ENCODE measurements around the gene TASP1.

Gene TASP1

DNA sequence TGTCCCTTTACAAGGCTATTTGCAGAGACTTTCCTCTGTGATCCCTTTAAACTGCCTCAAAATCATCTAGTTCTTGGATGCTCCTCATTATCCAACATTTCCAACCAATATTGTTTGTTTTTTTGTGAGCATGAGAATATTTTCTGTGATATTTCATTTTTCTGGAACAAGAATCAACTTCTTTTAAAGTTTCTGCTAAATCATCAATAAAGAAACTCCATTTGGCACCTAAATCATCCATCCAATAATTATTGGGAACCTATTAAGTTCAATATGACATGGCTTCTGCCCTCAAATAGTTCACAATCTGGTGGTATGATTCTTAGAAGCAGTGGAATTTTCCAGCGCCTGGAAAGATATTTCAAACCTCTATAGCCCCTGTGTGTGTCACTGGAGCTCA lies 210.0 kb downstream of the TASP1 start:
- Histone ChIP-seq H3K9me3 (ENCODE audit: severe bottlenecking) (no peaks in the 10 kb centered on the region), H3K4me1 (ENCODE audit: insufficient read depth, poor library complexity, severe bottlenecking) (peaks cover 3% of the 10 kb centered on the region), H3K27me3 (ENCODE audit: insufficient read depth, poor library complexity, severe bottlenecking) (no peaks in the 10 kb centered on the region), H3K4me3 (ENCODE audit: severe bottlenecking) (no peak overlapping the region), H3K27ac (ENCODE audit: poor library complexity, severe bottlenecking) (no peak overlapping the region), H3K36me3 (ENCODE audit: low read depth) (no peaks in the 10 kb centered on the region; the same call in 1 of the 2 replicates)
- ATAC-seq (ENCODE audit: low read depth) (no peak), DNase-seq (ENCODE audit: low spot score) (no peak)
- TF ChIP-seq, protein P1, sequence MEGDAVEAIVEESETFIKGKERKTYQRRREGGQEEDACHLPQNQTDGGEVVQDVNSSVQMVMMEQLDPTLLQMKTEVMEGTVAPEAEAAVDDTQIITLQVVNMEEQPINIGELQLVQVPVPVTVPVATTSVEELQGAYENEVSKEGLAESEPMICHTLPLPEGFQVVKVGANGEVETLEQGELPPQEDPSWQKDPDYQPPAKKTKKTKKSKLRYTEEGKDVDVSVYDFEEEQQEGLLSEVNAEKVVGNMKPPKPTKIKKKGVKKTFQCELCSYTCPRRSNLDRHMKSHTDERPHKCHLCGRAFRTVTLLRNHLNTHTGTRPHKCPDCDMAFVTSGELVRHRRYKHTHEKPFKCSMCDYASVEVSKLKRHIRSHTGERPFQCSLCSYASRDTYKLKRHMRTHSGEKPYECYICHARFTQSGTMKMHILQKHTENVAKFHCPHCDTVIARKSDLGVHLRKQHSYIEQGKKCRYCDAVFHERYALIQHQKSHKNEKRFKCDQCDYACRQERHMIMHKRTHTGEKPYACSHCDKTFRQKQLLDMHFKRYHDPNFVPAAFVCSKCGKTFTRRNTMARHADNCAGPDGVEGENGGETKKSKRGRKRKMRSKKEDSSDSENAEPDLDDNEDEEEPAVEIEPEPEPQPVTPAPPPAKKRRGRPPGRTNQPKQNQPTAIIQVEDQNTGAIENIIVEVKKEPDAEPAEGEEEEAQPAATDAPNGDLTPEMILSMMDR (IDR thresholded peaks at IDR 0.05; ENCODE audit: poor library complexity, severe bottlenecking), result no peak

DNA sequence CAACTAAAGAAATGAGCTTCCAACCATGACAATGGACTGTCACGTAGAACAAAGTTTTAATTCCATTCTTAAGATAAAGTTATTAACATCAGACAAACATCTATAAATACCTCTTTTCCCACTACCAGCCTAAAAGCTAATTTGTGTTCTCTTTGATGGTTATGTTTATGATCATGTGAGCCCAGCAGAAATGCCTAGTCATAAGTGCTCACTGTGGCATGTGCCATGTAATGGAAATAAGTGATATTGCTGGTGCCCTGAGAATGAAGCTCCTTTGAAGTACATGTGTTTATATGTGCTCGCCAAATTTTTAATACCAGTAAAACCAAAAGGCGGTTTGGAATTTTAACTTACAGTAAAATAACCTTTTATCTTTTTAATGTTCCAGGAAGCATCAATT lies 211.9 kb downstream of the TASP1 start:
- no peaks in the 10 kb centered on the region for H3K36me3 ChIP-seq (ENCODE audit: low read depth)
- DNase-seq (ENCODE audit: low spot score) (no peak), ATAC-seq (ENCODE audit: low read depth) (no peak)

DNA sequence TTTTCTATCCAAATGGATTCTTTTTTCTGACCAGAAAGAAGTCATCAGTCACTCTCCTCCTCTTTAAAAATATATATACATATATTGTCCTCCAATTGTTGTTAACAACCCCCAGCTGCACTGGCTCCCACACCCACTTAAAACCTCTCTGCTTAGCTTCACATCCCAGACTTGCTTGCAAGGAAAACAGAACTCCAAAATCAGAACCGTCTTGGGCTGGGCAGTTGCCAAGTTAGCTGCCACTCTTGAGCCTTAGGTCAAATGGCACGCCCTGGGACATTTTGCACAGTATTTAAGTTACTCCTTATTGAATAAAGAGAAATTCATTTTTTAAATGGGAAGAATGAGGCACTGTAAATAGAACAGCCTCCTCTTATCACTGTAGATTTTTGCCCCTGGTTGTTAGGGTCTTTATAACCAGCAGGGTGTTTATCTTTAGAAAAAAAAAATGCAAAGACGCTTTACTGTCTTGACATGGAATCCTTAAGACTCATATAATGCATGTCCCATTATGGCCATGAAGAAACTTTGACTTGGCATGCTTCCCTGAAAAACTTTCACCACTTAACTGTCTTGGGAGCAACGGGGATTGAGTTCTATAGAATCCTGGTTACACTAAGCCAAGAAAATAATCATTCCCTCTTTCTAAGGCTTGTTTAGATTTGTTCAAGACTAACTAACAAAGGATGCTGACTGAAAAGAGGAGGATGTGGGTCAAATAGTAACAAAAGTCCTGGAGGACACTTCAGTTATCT lies 213.2 kb downstream of the TASP1 start:
- ATAC-seq (ENCODE audit: low read depth), result no peak
- Histone ChIP-seq H3K4me3 (ENCODE audit: severe bottlenecking) (no peak overlapping the region), H3K27me3 (ENCODE audit: insufficient read depth, poor library complexity, severe bottlenecking) (no peaks in the 10 kb centered on the region), H3K36me3 (ENCODE audit: low read depth) (no peaks in the 10 kb centered on the region), H3K4me1 (ENCODE audit: insufficient read depth, poor library complexity, severe bottlenecking) (peaks cover 6% of the 10 kb centered on the region), H3K27ac (ENCODE audit: poor library complexity, severe bottlenecking) (no peak overlapping the region), H3K9me3 (ENCODE audit: severe bottlenecking) (no peaks in the 10 kb centered on the region)
- TF ChIP-seq, protein P1 (IDR thresholded peaks at IDR 0.05; ENCODE audit: poor library complexity, severe bottlenecking), result no peak
- DNase-seq (ENCODE audit: low spot score), result no peak

More for the DNA sequence above, 211.9 kb downstream of the TASP1 start:
- TF ChIP-seq, protein P1 (IDR thresholded peaks at IDR 0.05; ENCODE audit: poor library complexity, severe bottlenecking), result no peak
- H3K27me3 ChIP-seq (ENCODE audit: insufficient read depth, poor library complexity, severe bottlenecking), result no peaks in the 10 kb centered on the region
- no peak overlapping the region for H3K4me3 ChIP-seq (ENCODE audit: severe bottlenecking)
- H3K4me1 ChIP-seq (ENCODE audit: insufficient read depth, poor library complexity, severe bottlenecking), result peaks cover 8% of the 10 kb centered on the region
- H3K27ac ChIP-seq (ENCODE audit: poor library complexity, severe bottlenecking), result no peak overlapping the region
- no peaks in the 10 kb centered on the region for H3K9me3 ChIP-seq (ENCODE audit: severe bottlenecking)

DNA sequence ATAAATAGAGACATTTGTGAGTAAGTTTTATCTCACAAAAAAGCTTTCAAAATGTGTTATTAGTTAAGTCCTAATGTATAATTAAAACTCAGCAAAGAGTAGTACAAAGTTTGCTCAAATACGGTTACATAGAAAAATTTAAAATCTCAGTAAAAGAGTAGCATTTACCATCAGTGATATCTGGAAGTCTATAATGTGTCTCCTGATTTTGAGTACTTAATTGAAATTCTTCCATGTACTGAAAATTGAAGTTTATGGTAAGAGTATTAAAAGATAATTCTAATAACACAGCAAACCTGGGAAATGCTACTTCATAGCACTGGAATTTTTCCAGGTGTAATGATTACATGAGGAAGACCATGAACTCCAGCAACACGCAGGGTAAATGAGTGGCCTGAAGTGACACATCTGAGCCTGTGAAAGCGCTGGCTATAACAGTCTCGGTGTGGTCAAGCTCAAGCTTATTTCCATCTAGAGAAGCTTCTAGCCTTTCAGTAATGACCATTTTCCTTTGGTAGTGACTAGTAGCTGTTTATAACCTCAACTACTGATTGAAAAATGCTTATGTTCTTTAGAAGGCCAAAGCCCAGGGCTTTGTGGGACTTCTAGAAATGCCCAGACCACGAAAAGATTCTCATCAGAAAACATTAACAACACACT lies 214.4 kb downstream of the TASP1 start:
- H3K27ac ChIP-seq (ENCODE audit: poor library complexity, severe bottlenecking), result no peak overlapping the region
- DNase-seq (ENCODE audit: low spot score) (no peak), ATAC-seq (ENCODE audit: low read depth) (no peak)
- H3K4me3 ChIP-seq (ENCODE audit: severe bottlenecking), result no peak overlapping the region
- H3K27me3 ChIP-seq (ENCODE audit: insufficient read depth, poor library complexity, severe bottlenecking), result no peaks in the 10 kb centered on the region
- H3K36me3 ChIP-seq (ENCODE audit: low read depth), result no peaks in the 10 kb centered on the region
- H3K4me1 ChIP-seq (ENCODE audit: insufficient read depth, poor library complexity, severe bottlenecking), result peaks cover 6% of the 10 kb centered on the region
- no peaks in the 10 kb centered on the region for H3K9me3 ChIP-seq (ENCODE audit: severe bottlenecking)
- TF ChIP-seq, protein P1 (IDR thresholded peaks at IDR 0.05; ENCODE audit: poor library complexity, severe bottlenecking), result no peak

Measured in RWPE2 (cell line).